Upper lobe of left lung (tissue), 4 donors: Measurements from ENCODE around the gene RAX.

Experiments
- CTCF ChIP-seq, 6 experiments: fragments of 450-650 bp in 4 of 6; fragments of 200-600 bp in 2 of 6; sonication (generic) in 2 of 6; IDR thresholded peaks; one replicate each; pipeline ENCODE4 v1.5.1; 2016 to 2019; ENCODE audit warnings: antibody characterized with exemption in 6 of 6
- EP300 ChIP-seq, 4 donors: sonication (generic); formaldehyde crosslinking; IDR thresholded peaks; one replicate each; pipeline ENCODE4 v1.5.1; 2017; ENCODE audit warnings: antibody characterized with exemption in 4 of 4, control low read depth in 2 of 4
- POLR2A ChIP-seq, 4 donors: fragments of 450-650 bp; IDR thresholded peaks; one replicate each; pipeline ENCODE4 v1.5.1; 2016 to 2017; ENCODE audit warnings: antibody characterized with exemption in 4 of 4, mild to moderate bottlenecking in 2 of 4
- POLR2AphosphoS5 ChIP-seq, 2 donors: sonication (generic); formaldehyde crosslinking; IDR thresholded peaks; one replicate each; pipeline ENCODE4 v1.5.1; 2017; ENCODE audit warnings: antibody characterized with exemption in 2 of 2

GRCh38 chr18:59218018-59218417 lies 55.2 kb downstream of the RAX start:
- TF ChIP-seq CTCF (IDR thresholded peaks at IDR 0.05) (no peak), POLR2AphosphoS5 (IDR thresholded peaks at IDR 0.05) (no peak), POLR2A (IDR thresholded peaks at IDR 0.05) (no peak), EP300 (IDR thresholded peaks at IDR 0.05) (no peak)
